Measurements from ENCODE around the gene GBE1.

Gene GBE1

DNA sequence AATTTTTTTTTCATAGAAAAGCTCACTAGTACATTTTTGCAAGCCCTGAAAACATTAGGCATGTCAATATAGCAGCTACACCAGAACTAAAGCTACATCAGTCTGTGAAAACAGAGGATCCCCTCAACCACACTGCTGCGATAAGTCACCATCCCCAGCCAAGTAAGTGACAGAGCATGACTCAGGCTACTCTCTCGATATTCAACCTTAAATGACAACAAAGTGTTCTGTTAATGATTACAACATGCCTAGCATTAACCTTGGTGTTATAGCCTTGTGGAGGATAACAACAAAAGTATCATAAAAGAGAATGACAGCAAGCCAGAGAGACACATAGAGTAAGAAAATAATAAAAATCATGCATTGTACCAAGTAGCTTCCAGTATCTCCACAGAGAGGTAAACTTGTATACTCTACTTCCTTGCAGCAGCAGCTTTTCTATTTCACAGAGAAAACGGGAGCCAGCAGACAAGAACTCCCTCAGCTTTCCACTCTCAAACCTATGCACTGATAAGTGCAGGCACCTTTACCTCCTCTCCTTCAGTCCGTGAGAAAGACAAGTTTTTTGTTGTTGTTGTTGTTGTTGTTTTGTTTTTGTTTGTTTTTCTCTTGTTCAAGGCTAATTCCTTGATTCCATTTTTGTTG is 76.6 kb downstream of the GBE1 start:
- no peak overlapping the region for H2AFZ ChIP-seq (ENCODE audit: low read depth, low read length)
- H3K9ac ChIP-seq (ENCODE audit: low read length), result no peak overlapping the region
- no peaks in the 10 kb centered on the region for H3K79me2 ChIP-seq (ENCODE audit: low read length)
- TF ChIP-seq, protein P1, sequence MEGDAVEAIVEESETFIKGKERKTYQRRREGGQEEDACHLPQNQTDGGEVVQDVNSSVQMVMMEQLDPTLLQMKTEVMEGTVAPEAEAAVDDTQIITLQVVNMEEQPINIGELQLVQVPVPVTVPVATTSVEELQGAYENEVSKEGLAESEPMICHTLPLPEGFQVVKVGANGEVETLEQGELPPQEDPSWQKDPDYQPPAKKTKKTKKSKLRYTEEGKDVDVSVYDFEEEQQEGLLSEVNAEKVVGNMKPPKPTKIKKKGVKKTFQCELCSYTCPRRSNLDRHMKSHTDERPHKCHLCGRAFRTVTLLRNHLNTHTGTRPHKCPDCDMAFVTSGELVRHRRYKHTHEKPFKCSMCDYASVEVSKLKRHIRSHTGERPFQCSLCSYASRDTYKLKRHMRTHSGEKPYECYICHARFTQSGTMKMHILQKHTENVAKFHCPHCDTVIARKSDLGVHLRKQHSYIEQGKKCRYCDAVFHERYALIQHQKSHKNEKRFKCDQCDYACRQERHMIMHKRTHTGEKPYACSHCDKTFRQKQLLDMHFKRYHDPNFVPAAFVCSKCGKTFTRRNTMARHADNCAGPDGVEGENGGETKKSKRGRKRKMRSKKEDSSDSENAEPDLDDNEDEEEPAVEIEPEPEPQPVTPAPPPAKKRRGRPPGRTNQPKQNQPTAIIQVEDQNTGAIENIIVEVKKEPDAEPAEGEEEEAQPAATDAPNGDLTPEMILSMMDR (IDR thresholded peaks at IDR 0.05; ENCODE audit: low read depth, low read length), result no peak
- TF ChIP-seq EZH2phosphoT487 (IDR thresholded peaks at IDR 0.05; ENCODE audit: low read depth), result no peak
- no peaks in the 10 kb centered on the region for H3K4me1 ChIP-seq (ENCODE audit: low read length)
- no peak overlapping the region for H3K4me3 ChIP-seq (ENCODE audit: low read length)
- H4K20me1 ChIP-seq (ENCODE audit: insufficient read depth, low read length), result no peaks in the 10 kb centered on the region
- no peaks in the 10 kb centered on the region for H3K27me3 ChIP-seq (ENCODE audit: low read depth, low read length)
- H3K9me3 ChIP-seq (ENCODE audit: insufficient read depth, low read length), result no peaks in the 10 kb centered on the region
- no peak overlapping the region for H3K4me2 ChIP-seq (ENCODE audit: low read length)
- no peak overlapping the region for H3K27ac ChIP-seq (ENCODE audit: low read length)
- H3K36me3 ChIP-seq (replicated peaks; ENCODE audit: low read depth, low read length), result no peaks in the 10 kb centered on the region

DNA sequence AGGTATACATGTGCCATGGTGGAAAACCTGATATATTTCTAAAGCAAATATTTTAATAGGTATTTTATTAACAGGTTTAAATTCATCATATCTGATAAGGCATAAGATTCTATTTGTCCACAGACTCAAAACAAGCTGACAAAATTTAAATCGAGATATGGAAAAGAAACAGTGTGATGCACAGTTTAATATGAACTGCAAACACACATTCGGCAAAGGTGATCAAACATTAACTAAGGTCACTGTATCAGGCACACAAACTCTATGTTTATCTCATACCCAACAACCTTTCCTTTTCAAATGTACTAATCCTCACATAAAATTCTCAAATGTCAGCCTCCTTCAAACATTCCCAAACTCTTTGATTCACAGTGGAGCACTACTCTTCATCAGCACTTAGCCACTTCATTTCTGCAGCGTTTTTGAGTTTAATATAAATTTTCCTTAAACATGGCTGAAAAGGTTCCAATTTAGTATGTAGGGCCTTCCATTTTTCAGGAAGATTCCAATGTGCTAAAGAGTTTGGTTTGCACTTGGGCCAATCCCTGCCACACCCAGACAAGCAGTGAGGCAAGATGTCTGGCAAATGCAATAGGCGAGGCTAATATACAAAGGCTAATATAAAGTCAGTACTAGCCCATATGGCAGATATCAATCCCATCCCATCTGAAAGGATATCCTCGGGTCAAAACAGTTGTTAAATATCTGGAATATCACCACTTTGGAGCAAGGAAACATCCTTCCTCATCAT is 84.6 kb downstream of the GBE1 start:
- Histone ChIP-seq H3K27ac (ENCODE audit: low read length) (no peak overlapping the region), H4K20me1 (ENCODE audit: insufficient read depth, low read length) (no peaks in the 10 kb centered on the region), H3K4me3 (ENCODE audit: low read length) (no peak overlapping the region), H3K36me3 (replicated peaks; ENCODE audit: low read depth, low read length) (no peaks in the 10 kb centered on the region), H3K27me3 (ENCODE audit: low read depth, low read length) (no peaks in the 10 kb centered on the region), H3K4me2 (ENCODE audit: low read length) (no peak overlapping the region), H3K9ac (ENCODE audit: low read length) (no peak overlapping the region), H3K79me2 (ENCODE audit: low read length) (no peaks in the 10 kb centered on the region), H2AFZ (ENCODE audit: low read depth, low read length) (no peak overlapping the region), H3K9me3 (ENCODE audit: insufficient read depth, low read length) (no peaks in the 10 kb centered on the region), H3K4me1 (ENCODE audit: low read length) (no peaks in the 10 kb centered on the region)
- TF ChIP-seq, protein P1 (IDR thresholded peaks at IDR 0.05; ENCODE audit: low read depth, low read length), result no peak
- TF ChIP-seq EZH2phosphoT487 (IDR thresholded peaks at IDR 0.05; ENCODE audit: low read depth), result no peak

DNA sequence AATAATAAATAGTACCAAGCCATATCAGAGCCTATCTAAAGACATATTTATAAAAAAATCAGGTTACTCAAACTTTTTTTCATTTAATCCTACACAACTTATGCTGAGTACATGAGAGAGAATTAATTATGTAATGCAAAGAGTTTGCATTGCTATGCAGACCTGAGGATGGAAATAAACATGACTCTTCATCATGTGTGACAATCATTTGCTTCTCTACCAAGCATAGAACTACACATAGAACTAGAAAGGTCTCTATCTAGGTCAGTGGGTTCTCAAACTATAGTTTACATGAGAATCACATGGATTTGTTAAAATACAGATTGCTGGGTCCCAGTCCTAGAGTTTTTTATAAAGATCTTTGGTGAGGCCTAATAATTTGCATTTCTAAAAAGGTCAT is 86.8 kb downstream of the GBE1 start:
- TF ChIP-seq, protein P1 (IDR thresholded peaks at IDR 0.05; ENCODE audit: low read depth, low read length), result no peak
- no peak for TF ChIP-seq EZH2phosphoT487 (IDR thresholded peaks at IDR 0.05; ENCODE audit: low read depth)
- no peaks in the 10 kb centered on the region for H3K4me1 ChIP-seq (ENCODE audit: low read length)
- H3K9me3 ChIP-seq (ENCODE audit: insufficient read depth, low read length), result no peaks in the 10 kb centered on the region
- no peak overlapping the region for H2AFZ ChIP-seq (ENCODE audit: low read depth, low read length)
- no peak overlapping the region for H3K27ac ChIP-seq (ENCODE audit: low read length)
- no peaks in the 10 kb centered on the region for H3K79me2 ChIP-seq (ENCODE audit: low read length)
- no peaks in the 10 kb centered on the region for H3K27me3 ChIP-seq (ENCODE audit: low read depth, low read length)
- no peaks in the 10 kb centered on the region for H4K20me1 ChIP-seq (ENCODE audit: insufficient read depth, low read length)
- H3K36me3 ChIP-seq (replicated peaks; ENCODE audit: low read depth, low read length), result no peaks in the 10 kb centered on the region
- H3K9ac ChIP-seq (ENCODE audit: low read length), result no peak overlapping the region
- H3K4me2 ChIP-seq (ENCODE audit: low read length), result no peak overlapping the region
- H3K4me3 ChIP-seq (ENCODE audit: low read length), result no peak overlapping the region

DNA sequence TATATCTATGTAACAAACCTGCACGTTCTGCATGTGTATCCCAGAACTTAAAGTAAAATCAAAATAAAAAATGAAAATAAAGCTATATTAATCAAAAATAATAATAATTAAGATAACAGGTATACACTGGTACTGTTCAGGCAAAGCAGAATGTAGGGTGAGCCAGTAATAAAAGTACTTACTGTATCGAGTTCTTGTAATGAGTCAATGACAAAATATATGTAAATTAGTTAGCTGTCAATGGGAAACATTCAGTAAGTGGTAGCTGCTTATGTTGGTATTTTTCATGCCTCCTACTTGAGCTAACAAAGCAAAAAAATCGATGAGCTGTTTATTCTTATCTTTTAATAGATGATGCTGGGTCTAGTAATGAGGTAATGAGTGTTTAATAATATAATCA is 93.2 kb downstream of the GBE1 start:
- H2AFZ ChIP-seq (ENCODE audit: low read depth, low read length), result no peak overlapping the region
- TF ChIP-seq, protein P1 (IDR thresholded peaks at IDR 0.05; ENCODE audit: low read depth, low read length), result no peak
- no peak for TF ChIP-seq EZH2phosphoT487 (IDR thresholded peaks at IDR 0.05; ENCODE audit: low read depth)
- H3K27ac ChIP-seq (ENCODE audit: low read length), result no peak overlapping the region
- no peaks in the 10 kb centered on the region for H3K27me3 ChIP-seq (ENCODE audit: low read depth, low read length)
- H3K4me2 ChIP-seq (ENCODE audit: low read length), result no peak overlapping the region
- no peaks in the 10 kb centered on the region for H3K4me1 ChIP-seq (ENCODE audit: low read length)
- no peaks in the 10 kb centered on the region for H3K79me2 ChIP-seq (ENCODE audit: low read length)
- H4K20me1 ChIP-seq (ENCODE audit: insufficient read depth, low read length), result no peaks in the 10 kb centered on the region
- H3K9me3 ChIP-seq (ENCODE audit: insufficient read depth, low read length), result no peaks in the 10 kb centered on the region
- H3K9ac ChIP-seq (ENCODE audit: low read length), result no peak overlapping the region
- H3K4me3 ChIP-seq (ENCODE audit: low read length), result no peak overlapping the region
- H3K36me3 ChIP-seq (replicated peaks; ENCODE audit: low read depth, low read length), result no peaks in the 10 kb centered on the region
